ENCODE measurements around the gene NAALADL1.

DNA sequence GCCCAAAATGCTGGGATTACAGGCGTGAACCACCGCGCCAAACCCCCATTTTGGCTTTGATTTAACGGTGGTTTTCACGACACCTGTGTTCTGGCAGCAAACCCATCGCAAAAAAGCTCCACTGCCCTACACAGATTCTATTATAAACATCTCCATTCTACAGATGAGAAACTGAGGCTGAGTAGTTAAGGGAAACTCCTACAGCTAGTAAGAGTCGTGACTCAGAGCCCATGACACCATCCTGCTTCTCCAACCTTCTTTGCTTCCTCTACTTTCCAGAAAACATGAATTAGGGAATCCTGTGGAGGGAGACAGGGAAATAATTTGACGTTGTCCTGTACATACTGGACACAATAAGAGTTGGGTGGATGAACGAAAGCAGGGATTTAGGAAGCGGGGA, 31.5 kb downstream of the NAALADL1 start:
- TF ChIP-seq, protein P1, sequence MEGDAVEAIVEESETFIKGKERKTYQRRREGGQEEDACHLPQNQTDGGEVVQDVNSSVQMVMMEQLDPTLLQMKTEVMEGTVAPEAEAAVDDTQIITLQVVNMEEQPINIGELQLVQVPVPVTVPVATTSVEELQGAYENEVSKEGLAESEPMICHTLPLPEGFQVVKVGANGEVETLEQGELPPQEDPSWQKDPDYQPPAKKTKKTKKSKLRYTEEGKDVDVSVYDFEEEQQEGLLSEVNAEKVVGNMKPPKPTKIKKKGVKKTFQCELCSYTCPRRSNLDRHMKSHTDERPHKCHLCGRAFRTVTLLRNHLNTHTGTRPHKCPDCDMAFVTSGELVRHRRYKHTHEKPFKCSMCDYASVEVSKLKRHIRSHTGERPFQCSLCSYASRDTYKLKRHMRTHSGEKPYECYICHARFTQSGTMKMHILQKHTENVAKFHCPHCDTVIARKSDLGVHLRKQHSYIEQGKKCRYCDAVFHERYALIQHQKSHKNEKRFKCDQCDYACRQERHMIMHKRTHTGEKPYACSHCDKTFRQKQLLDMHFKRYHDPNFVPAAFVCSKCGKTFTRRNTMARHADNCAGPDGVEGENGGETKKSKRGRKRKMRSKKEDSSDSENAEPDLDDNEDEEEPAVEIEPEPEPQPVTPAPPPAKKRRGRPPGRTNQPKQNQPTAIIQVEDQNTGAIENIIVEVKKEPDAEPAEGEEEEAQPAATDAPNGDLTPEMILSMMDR (IDR thresholded peaks at IDR 0.05), result no peak
- TF ChIP-seq POLR2A (IDR thresholded peaks at IDR 0.05), result no peak
